HG03378 (cell line): ENCODE measurements around the gene FBXO21.

Experiments used
- ATAC-seq: cut with Tn5 transposase; IDR thresholded peaks from one replicate; pipeline ENCODE4 v1.9.1; 2021; ENCODE audit warnings: mild to moderate bottlenecking, moderate library complexity; ENCODE audit not compliant: unreplicated experiment

The FBXO21 gene

GRCh38 chr12:117141097-117141898 is 49.0 kb downstream of the FBXO21 start:
- no peak for ATAC-seq

GRCh38 chr12:117140397-117141096 is 49.7 kb downstream of the FBXO21 start:
- no peak for ATAC-seq

GRCh38 chr12:117139025-117139717 is 51.1 kb downstream of the FBXO21 start:
- no peak for ATAC-seq

GRCh38 chr12:117134721-117135120 is 55.5 kb downstream of the FBXO21 start:
- no peak for ATAC-seq

GRCh38 chr12:117134059-117134458 is 56.2 kb downstream of the FBXO21 start:
- no peak for ATAC-seq

- no peak for ATAC-seq
Measured at GRCh38 chr12:117130801-117131200, 59.5 kb downstream of the FBXO21 start.

GRCh38 chr12:117129391-117129790 is 60.9 kb downstream of the FBXO21 start:
- ATAC-seq, result no peak

- ATAC-seq, result no peak
Measured at GRCh38 chr12:117127933-117128823, 62.1 kb downstream of the FBXO21 start.

- ATAC-seq, result no peak
Measured at GRCh38 chr12:117126335-117126734, 63.9 kb downstream of the FBXO21 start.

GRCh38 chr12:117125767-117126166 is 64.5 kb downstream of the FBXO21 start:
- ATAC-seq, result no peak

- no peak for ATAC-seq
Measured at GRCh38 chr12:117125272-117125613, 65.0 kb downstream of the FBXO21 start.

GRCh38 chr12:117124421-117125271 is 65.6 kb downstream of the FBXO21 start:
- ATAC-seq, result no peak

- no peak for ATAC-seq
Measured at GRCh38 chr12:117121441-117121840, 68.8 kb downstream of the FBXO21 start.

GRCh38 chr12:117120787-117121186 is 69.5 kb downstream of the FBXO21 start:
- no peak for ATAC-seq

GRCh38 chr12:117119592-117120198 is 70.6 kb downstream of the FBXO21 start:
- no peak for ATAC-seq

- ATAC-seq, result no peak
Measured at GRCh38 chr12:117118838-117119591, 71.3 kb downstream of the FBXO21 start.

- no peak for ATAC-seq
Measured at GRCh38 chr12:117114784-117115183, 75.5 kb downstream of the FBXO21 start.

GRCh38 chr12:117113231-117113630 is 77.0 kb downstream of the FBXO21 start:
- ATAC-seq, result no peak
